Transverse colon (tissue), 4 donors: ENCODE data around the gene RITA1. TPM values are rescaled to one million over a fixed set of nuclear protein-coding genes. Genes with fewer than 3 reads are reported as not detected.

Source experiments
- DNase-seq: peaks from one replicate; pipeline ENCODE4 v3.0.0-alpha.2; 2019
- H3K27ac ChIP-seq, 4 donors: fragments of 200-600 bp; sonication (generic); 2 replicates each; pipeline ENCODE4 v1.5.1; 2016 to 2018; ENCODE audit warnings: inconsistent platforms in 4 of 4
- H3K27me3 ChIP-seq: fragments of 200-600 bp; sonication (generic); 2 replicates; pipeline ENCODE4 v1.5.1; 2017; ENCODE audit warnings: inconsistent platforms
- H3K36me3 ChIP-seq, 4 donors: fragments of 200-600 bp; sonication (generic); 2 replicates each; pipeline ENCODE4 v1.5.1; 2017 to 2019; ENCODE audit warnings: inconsistent platforms in 4 of 4
- H3K4me1 ChIP-seq, 4 donors: fragments of 200-600 bp; sonication (generic); 2 replicates each; pipeline ENCODE4 v1.5.1; 2017 to 2020; ENCODE audit warnings: inconsistent platforms in 4 of 4
- H3K4me3 ChIP-seq, 4 donors: fragments of 200-600 bp; sonication (generic); 1 replicate in 1 of 4; 2 replicates in 3 of 4; pipeline versions ENCODE4 v1.5.1 to v1.6.1; 2017 to 2019; ENCODE audit warnings: inconsistent platforms in 4 of 4
- H3K9me3 ChIP-seq, 2 donors: fragments of 200-600 bp; sonication (generic); 2 replicates each; pipeline ENCODE4 v1.5.1; 2017 to 2019; ENCODE audit warnings: inconsistent platforms in 2 of 2
- EP300 ChIP-seq: sonication (generic); formaldehyde crosslinking; IDR thresholded peaks from one replicate; pipeline ENCODE4 v1.6.1; 2017; ENCODE audit warnings: antibody characterized with exemption, low read depth
- POLR2A ChIP-seq: fragments of 450-650 bp; IDR thresholded peaks from one replicate; pipeline ENCODE4 v1.6.1; 2016; ENCODE audit warnings: antibody characterized with exemption, mild to moderate bottlenecking, moderate library complexity
- POLR2AphosphoS5 ChIP-seq, 3 donors: sonication (generic); formaldehyde crosslinking; IDR thresholded peaks; one replicate each; pipeline ENCODE4 v1.6.1; 2016; ENCODE audit warnings: antibody characterized with exemption in 3 of 3
- WGBS, 2 donors: methylation state at CpG; one replicate each; pipeline ENCODE4 v1.1.5; 2018; ENCODE audit warnings: low coverage in 1 of 2; 5-methylcytosine and 5-hydroxymethylcytosine counted together
- in situ Hi-C, 4 donors: fragments of 200-750 bp; cut with MboI; loops; one replicate each; pipeline versions ENCODE4 v1.15.0 to v1.15.1; 2017; ENCODE audit warnings: low sequenced_read_pairs in 3 of 4, low pct_ligation_motif_present in 1 of 4, low pct_unique_long_range_greater_than_20kb in 1 of 4
- intact Hi-C: fragments of 100-400 bp; cut with DNase I; formaldehyde crosslinking; loops from one replicate; pipeline ENCODE4 v1.15.1; 2023; ENCODE audit warnings: low total_unique reads
- total RNA-seq, 4 donors: library from RNA; depleted of rRNA; stranded (reverse); fragments of >200 nt; gene quantifications; one replicate each; pipeline ENCODE4 v1.1.0, GENCODE V29; 2016
- TF ChIP-seq, protein P1 (sequence below), 5 experiments: fragments of 200-600 bp in 3 of 5; fragments of 450-650 bp in 2 of 5; sonication (generic) in 3 of 5; IDR thresholded peaks; 1 replicate in 2 of 5; 2 replicates in 3 of 5; pipeline ENCODE4 v1.5.1; 2016 to 2017; ENCODE audit warnings: antibody characterized with exemption in 5 of 5, inconsistent platforms in 3 of 5, mild to moderate bottlenecking in 2 of 5, moderate library complexity in 1 of 5

Gene RITA1
- total RNA-seq, 4 donors from 2014 or later = 17.5 to 41.5 (median 23.8) TPM

DNA sequence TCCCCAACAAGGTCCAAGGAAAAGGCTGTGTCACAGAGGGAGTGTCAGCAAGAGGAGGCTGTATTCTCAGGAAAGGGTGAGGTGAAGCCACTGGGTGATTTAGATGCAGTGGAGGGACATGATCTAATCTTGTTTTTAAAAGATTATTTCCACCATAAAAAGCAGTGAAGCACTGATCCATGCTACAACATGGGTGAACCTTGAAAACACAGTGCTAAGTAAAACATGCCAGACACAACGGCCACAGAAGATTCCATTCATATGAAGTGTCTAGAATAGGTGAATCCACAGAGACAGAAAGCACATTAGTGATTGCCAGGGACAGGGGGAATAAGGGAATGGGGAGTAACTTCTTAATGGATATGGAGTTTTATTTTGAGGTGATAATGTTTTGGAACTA, 12.8 kb downstream of the RITA1 start:
- no peaks in the 10 kb centered on the region for H3K27me3 ChIP-seq
- H3K36me3 ChIP-seq = no peaks in the 10 kb centered on the region
- no peak overlapping the region for H3K27ac ChIP-seq
- H3K4me1 ChIP-seq = peaks cover 0 to 12% (median 10%) of the 10 kb centered on the region in 4 donors
- no peak overlapping the region for H3K4me3 ChIP-seq
- in situ Hi-C loops (loop anchor here in 2 of 4 donors (10.0 to 25.0 kb wide), 3 partner anchors 139 to 237 kb away; partner anchors contain the start of genes SDSL (in 1 of the 2) and SLC8B1 (in 1 of the 2)), intact Hi-C loops (loop anchor here (5.0 to 10.0 kb wide), 2 partner anchors 167 to 1344 kb away; no protein-coding TSS in a partner anchor)
- TF ChIP-seq EP300 = no peak
- TF ChIP-seq POLR2A = no peak
- TF ChIP-seq POLR2AphosphoS5 (IDR thresholded peaks at IDR 0.05) = no peak
- TF ChIP-seq, protein P1, sequence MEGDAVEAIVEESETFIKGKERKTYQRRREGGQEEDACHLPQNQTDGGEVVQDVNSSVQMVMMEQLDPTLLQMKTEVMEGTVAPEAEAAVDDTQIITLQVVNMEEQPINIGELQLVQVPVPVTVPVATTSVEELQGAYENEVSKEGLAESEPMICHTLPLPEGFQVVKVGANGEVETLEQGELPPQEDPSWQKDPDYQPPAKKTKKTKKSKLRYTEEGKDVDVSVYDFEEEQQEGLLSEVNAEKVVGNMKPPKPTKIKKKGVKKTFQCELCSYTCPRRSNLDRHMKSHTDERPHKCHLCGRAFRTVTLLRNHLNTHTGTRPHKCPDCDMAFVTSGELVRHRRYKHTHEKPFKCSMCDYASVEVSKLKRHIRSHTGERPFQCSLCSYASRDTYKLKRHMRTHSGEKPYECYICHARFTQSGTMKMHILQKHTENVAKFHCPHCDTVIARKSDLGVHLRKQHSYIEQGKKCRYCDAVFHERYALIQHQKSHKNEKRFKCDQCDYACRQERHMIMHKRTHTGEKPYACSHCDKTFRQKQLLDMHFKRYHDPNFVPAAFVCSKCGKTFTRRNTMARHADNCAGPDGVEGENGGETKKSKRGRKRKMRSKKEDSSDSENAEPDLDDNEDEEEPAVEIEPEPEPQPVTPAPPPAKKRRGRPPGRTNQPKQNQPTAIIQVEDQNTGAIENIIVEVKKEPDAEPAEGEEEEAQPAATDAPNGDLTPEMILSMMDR (IDR thresholded peaks at IDR 0.05) = no peak
- no peak for DNase-seq
- WGBS, 2 donors = 67% methylated on average over 1 of the region's 1 CpG; no CpG with 5 or more reads in 1 of the 2 donors
- H3K9me3 ChIP-seq = no peaks in the 10 kb centered on the region

DNA sequence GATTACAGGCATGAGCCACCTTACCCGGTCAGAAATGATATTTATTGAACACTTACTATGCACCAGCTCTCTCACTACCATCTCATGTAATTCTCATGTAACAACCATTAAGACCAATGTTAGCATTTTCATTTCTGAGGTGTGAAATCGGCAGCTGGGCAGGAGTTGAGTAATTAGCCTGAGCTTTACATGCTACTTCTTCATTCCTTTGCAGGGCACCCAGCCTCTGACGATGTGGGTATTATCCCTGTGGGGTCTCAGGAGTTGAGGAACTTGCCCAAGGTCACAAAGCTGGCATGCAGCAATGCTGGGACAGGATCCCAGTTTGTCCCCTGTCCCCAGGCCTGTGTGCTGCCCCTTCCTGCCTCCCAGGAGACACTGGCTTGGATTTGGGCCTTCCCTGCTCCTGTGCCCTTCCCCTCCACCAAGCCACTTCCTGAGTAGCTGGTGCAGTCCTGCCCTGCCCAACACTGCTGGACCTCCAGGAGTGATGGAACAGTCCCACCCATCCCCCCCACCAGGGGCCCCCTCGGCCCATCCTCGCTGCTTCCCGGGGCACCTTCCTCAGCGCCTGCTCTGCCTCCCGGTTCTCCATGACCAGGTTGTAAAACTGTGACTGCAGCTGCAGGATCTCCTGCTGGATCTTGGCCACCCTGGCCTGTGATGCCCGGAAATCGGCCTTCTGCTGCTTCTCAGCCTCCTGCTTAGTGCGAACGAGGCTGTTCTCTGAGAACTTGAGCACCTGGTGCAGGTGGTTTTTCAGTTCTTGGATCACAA, 14.7 kb downstream of the RITA1 start:
- WGBS, 2 donors = 64 to 90% methylated on average over 2 to 11 of the region's 12 CpGs
- H3K4me3 ChIP-seq = no peak overlapping the region
- intact Hi-C loops = no loop called here
- TF ChIP-seq EP300 (no peak), POLR2AphosphoS5 (IDR thresholded peaks at IDR 0.05) (no peak), POLR2A (no peak)
- TF ChIP-seq, protein P1 (IDR thresholded peaks at IDR 0.05) = no peak
- in situ Hi-C loops = no loop called here
- H3K36me3 ChIP-seq = no peaks in the 10 kb centered on the region
- H3K9me3 ChIP-seq = no peaks in the 10 kb centered on the region
- no peak for DNase-seq
- H3K4me1 ChIP-seq = peaks cover 0 to 5% (median 1%) of the 10 kb centered on the region in 4 donors
- H3K27ac ChIP-seq = no peak overlapping the region
- H3K27me3 ChIP-seq = no peaks in the 10 kb centered on the region

DNA sequence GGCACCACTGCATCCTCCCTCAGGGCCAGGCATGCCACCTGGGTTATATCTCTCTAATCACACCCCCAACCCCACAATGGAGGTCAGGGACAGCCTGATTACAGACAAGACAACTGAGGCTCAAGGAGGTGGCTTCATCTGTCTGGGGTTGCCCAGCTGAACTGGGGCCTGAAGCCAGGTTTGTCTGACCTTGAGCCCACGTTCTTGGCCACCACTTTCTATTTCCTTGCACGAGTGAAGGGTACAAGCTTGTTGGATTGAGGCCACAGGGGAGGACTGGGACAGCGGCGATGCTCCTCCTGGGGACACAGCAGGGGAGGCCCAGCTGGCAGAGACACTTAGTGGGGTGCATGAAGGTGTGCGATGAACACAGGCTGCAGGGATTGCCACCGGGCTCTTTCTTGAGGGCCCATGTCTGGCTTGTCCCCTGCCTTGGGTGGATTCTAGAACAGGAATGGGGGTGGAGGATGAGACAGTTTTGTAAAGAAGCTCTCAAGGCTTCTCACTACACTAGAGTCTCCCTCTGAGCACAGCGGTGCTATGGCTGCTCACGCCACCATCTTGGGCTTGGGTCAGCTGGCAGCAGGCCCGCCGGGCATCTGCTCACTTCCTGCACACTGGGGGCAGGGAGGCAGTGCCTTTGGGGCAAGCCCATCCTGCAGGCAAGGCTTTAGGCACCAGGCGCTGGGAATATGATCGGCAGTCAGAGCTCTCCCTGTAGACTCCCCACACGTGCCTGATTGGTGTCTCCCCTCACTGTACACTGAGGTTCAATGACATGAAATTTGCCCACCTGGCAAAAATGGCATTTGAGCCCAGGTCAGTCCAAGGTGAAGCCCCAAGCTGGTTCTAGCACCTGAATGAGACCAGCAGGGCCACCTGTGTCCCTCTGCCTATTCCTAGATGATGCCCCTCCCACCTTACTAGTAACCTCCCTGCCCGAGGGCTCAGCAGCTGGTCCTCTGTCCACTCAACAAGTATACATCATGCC, 16.0 kb downstream of the RITA1 start:
- 95% methylated on average over 11 of the region's 14 CpGs; no CpG with 5 or more reads in 1 of the 2 donors for WGBS, 2 donors
- intact Hi-C loops = no loop called here
- DNase-seq = no peak

More for the DNA sequence above, 16.0 kb downstream of the RITA1 start:
- no peaks in the 10 kb centered on the region for H3K27me3 ChIP-seq
- in situ Hi-C loops = no loop called here
- H3K9me3 ChIP-seq = no peaks in the 10 kb centered on the region
- TF ChIP-seq POLR2AphosphoS5 (IDR thresholded peaks at IDR 0.05) = no peak
- TF ChIP-seq POLR2A = no peak
- TF ChIP-seq EP300 = no peak
- TF ChIP-seq, protein P1 (IDR thresholded peaks at IDR 0.05) = no peak
- no peaks in the 10 kb centered on the region for H3K36me3 ChIP-seq
- H3K4me3 ChIP-seq = no peak overlapping the region
- H3K27ac ChIP-seq = no peak overlapping the region
- H3K4me1 ChIP-seq = peaks cover 0 to 5% (median 1%) of the 10 kb centered on the region in 4 donors
